KMS-11 (cell line): ENCODE results near the gene OR2T35.

Experiments used
- H2AFZ ChIP-seq: fragments of 200-600 bp; sonication (generic); 2 replicates; pipeline ENCODE4 v1.6.1; 2016; ENCODE audit warnings: antibody characterized with exemption, mixed run types, low read depth
- H3K27ac ChIP-seq: fragments of 200-600 bp; sonication (generic); 2 replicates; pipeline ENCODE4 v1.6.1; 2016; ENCODE audit warnings: mild to moderate bottlenecking, mixed run types
- H3K27me3 ChIP-seq: fragments of 200-600 bp; sonication (generic); 2 replicates; pipeline ENCODE4 v1.6.1; 2017; ENCODE audit warnings: mild to moderate bottlenecking, low read depth, mixed run types, moderate library complexity; ENCODE audit not compliant: insufficient read depth
- H3K36me3 ChIP-seq: fragments of 200-600 bp; sonication (generic); 2 replicates; pipeline ENCODE4 v1.6.1; 2017; ENCODE audit warnings: mild to moderate bottlenecking, mixed run types; ENCODE audit not compliant: insufficient read depth
- H3K4me1 ChIP-seq: fragments of 200-600 bp; sonication (generic); 2 replicates; pipeline ENCODE4 v1.6.1; 2016; ENCODE audit warnings: mild to moderate bottlenecking, low read depth, mixed run types; ENCODE audit not compliant: poor library complexity, severe bottlenecking
- H3K4me2 ChIP-seq: fragments of 200-600 bp; sonication (generic); 2 replicates; pipeline ENCODE4 v1.7.0; 2016; ENCODE audit warnings: mild to moderate bottlenecking, mixed run types
- H3K4me3 ChIP-seq: fragments of 200-600 bp; sonication (generic); IDR thresholded peaks from 2 replicates; pipeline ENCODE4 v1.6.1; 2017; ENCODE audit warnings: low read depth, low read length, mixed read lengths; ENCODE audit not compliant: insufficient read depth
- H3K79me2 ChIP-seq: fragments of 200-600 bp; sonication (generic); 2 replicates; pipeline ENCODE4 v1.6.1; 2016; ENCODE audit warnings: low read depth, mixed run types; ENCODE audit not compliant: insufficient read depth
- H3K9ac ChIP-seq: fragments of 200-600 bp; sonication (generic); 2 replicates; pipeline ENCODE4 v1.6.1; 2016; ENCODE audit warnings: mild to moderate bottlenecking, mixed run types
- H4K20me1 ChIP-seq: fragments of 200-600 bp; sonication (generic); 2 replicates; pipeline ENCODE4 v1.6.1; 2016; ENCODE audit warnings: mild to moderate bottlenecking, mixed run types; ENCODE audit not compliant: insufficient read depth
- TF ChIP-seq, protein P1 (sequence below): fragments of 200-600 bp; sonication (generic); conservative IDR thresholded peaks from 2 replicates; pipeline ENCODE4 v1.6.1; 2017; ENCODE audit warnings: low read depth, mild to moderate bottlenecking, antibody characterized with exemption, low read length, moderate library complexity, mixed read lengths

OR2T35 gene

DNA sequence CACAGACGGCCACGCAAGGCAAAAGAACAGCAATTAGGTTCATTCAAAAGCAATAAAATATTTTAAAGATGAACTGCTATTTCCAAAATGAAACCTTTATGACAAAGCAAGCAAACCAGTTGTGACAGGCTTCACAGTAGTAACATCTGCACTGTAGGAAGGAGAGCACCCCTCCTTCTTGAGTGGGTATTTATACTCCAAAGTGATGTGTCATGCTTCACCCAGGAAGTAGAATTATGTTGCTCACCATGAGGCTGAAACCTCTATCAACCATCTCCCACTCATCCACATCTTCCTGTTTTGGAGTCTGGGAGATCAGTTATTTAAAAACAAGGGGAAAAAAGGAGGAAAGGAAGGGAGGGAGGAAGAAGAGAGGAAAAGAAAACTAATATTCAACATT is 48.5 kb downstream of the OR2T35 start:
- Histone ChIP-seq H3K4me1 (peaks cover 10% of the 10 kb centered on the region), H3K27me3 (no peaks in the 10 kb centered on the region), H3K27ac (no peak overlapping the region), H4K20me1 (no peaks in the 10 kb centered on the region), H3K4me2 (no peak overlapping the region), H3K9ac (no peak overlapping the region), H3K79me2 (no peaks in the 10 kb centered on the region), H3K4me3 (no peak overlapping the region), H2AFZ (peak overlapping the region; percentile 34), H3K36me3 (no peaks in the 10 kb centered on the region)
- TF ChIP-seq, protein P1, sequence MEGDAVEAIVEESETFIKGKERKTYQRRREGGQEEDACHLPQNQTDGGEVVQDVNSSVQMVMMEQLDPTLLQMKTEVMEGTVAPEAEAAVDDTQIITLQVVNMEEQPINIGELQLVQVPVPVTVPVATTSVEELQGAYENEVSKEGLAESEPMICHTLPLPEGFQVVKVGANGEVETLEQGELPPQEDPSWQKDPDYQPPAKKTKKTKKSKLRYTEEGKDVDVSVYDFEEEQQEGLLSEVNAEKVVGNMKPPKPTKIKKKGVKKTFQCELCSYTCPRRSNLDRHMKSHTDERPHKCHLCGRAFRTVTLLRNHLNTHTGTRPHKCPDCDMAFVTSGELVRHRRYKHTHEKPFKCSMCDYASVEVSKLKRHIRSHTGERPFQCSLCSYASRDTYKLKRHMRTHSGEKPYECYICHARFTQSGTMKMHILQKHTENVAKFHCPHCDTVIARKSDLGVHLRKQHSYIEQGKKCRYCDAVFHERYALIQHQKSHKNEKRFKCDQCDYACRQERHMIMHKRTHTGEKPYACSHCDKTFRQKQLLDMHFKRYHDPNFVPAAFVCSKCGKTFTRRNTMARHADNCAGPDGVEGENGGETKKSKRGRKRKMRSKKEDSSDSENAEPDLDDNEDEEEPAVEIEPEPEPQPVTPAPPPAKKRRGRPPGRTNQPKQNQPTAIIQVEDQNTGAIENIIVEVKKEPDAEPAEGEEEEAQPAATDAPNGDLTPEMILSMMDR = no peak

DNA sequence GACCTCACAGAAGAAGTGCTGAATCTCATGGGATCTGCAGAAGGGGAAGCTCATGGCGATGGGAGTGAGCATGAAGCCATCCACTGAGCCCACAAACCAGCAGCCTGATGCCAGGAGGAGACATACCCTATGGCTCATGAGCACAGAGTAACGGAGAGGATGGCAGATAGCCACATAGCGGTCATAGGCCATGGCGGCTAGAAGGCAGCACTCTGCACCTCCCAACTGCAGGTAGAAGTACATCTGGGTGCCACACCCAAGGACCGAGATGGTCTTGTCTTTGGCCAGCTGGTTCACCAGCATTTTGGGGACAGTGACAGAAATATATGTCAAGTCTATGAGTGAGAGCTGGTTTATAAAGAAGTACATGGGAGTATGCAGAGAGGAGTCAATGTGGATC is 51.9 kb downstream of the OR2T35 start:
- no peak overlapping the region for H3K4me3 ChIP-seq
- TF ChIP-seq, protein P1 = no peak
- no peaks in the 10 kb centered on the region for H4K20me1 ChIP-seq
- H3K4me1 ChIP-seq = peaks cover 10% of the 10 kb centered on the region
- H3K79me2 ChIP-seq = no peaks in the 10 kb centered on the region
- H3K36me3 ChIP-seq = no peaks in the 10 kb centered on the region
- H3K4me2 ChIP-seq = no peak overlapping the region
- H3K9ac ChIP-seq = no peak overlapping the region
- no peak overlapping the region for H3K27ac ChIP-seq
- H2AFZ ChIP-seq = no peak overlapping the region
- H3K27me3 ChIP-seq = no peaks in the 10 kb centered on the region

DNA sequence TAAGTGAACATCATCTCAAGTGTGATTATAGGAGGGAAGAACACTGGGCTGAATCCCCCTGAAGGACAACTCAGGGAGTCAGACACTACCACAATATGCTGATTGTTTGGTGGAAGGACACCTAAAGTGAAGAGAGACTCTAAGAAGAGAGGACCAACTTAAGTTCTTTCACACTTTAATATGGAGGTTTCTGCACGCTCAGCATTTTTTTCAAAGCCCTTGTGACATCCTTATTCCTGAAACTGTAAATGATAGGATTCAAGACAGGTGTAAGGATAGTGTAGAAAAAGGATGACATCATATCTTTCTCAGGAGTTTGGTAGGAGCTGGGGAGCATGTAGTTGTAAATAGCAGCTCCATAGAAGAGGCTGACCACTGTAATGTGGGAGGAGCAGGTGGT is 52.4 kb downstream of the OR2T35 start:
- Histone ChIP-seq H3K27ac (no peak overlapping the region), H3K4me1 (peaks cover 10% of the 10 kb centered on the region), H3K36me3 (no peaks in the 10 kb centered on the region), H3K27me3 (no peaks in the 10 kb centered on the region), H2AFZ (no peak overlapping the region), H3K4me3 (no peak overlapping the region), H3K4me2 (no peak overlapping the region), H3K9ac (no peak overlapping the region), H4K20me1 (no peaks in the 10 kb centered on the region), H3K79me2 (no peaks in the 10 kb centered on the region)
- TF ChIP-seq, protein P1 = no peak

DNA sequence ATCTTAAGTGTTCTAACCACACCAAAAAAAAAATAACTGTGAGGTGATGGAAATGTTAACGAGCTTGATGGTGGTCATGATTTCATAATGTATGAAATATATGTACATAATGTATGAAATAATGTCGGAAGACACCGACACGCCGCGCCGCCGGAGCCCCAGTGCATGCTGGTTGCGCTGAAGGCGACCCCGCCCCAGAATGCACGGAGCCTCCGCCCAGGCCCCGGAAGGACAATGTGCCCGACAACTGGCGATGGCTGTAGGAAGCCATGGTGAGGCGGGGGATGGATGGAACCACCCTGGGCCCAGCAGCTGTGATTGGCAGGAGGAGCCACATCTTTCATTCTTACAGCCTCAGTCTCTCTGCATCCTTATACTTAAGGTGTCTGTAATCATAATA is 55.0 kb downstream of the OR2T35 start:
- Histone ChIP-seq H3K4me3 (no peak overlapping the region), H3K79me2 (no peaks in the 10 kb centered on the region), H3K9ac (no peak overlapping the region), H3K4me1 (no peaks in the 10 kb centered on the region), H3K27me3 (no peaks in the 10 kb centered on the region), H4K20me1 (no peaks in the 10 kb centered on the region), H3K36me3 (no peaks in the 10 kb centered on the region), H3K27ac (no peak overlapping the region), H3K4me2 (no peak overlapping the region), H2AFZ (no peak overlapping the region)
- TF ChIP-seq, protein P1 = no peak
